Stimulated activated CD8-positive, alpha-beta memory T cell treated with anti-CD3 and anti-CD28 coated beads, Interleukin-4, amount 100 ng/mL, for 1 hour (primary cell): ENCODE data around the gene COQ8B.
"Not testable (repeated sequence)": the region's sequence is repeated elsewhere in the genome, so short reads cannot be mapped to it uniquely, and the experiment has no call there.

Experiments used
- DNase-seq, 2 donors: peaks; one replicate each; pipeline ENCODE4 v3.0.0-alpha.2; 2020; ENCODE audit warnings: low read depth in 2 of 2, low spot score in 1 of 2

The COQ8B gene

DNA sequence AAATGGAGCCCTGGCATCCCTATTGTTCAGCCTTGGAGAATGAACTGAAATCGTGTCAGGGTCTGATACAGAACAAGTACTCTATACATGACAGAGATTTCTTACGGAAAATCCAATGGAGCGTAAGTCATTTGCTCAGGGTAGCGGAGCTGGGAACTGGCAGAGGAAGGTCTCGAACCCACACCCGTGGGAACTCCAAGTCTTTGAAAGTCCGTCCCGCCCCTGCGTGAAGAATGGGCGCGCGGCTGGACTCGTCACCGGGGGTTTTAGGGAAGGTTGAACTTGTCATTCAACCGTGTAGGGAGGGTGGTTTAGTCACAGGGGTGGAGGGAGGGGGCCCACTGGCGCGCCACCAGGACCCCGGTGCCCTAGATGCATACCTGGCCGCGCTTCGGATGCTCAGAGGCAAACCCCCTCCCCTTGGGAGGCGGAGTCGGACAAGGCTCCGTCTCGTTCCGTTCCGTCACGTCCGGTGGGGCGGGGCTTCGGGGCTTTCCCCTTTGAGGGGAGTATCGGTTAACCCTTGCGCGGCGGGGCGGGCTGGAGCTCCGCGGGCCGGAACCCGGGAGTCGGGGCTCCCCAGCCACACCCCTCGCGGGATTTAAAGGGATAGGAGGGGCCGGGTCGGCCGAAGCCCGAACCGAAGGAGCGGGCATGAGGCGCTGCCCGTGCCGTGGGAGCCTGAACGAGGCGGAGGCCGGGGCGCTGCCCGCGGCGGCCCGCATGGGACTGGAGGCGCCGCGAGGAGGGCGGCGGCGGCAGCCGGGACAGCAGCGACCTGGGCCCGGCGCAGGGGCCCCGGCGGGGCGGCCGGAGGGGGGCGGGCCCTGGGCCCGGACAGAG, at the start of gene COQ8B, which contains the start of gene ITPKC:
Gene COQ8B (minus strand): TSS at position 405 of the 843 bp plus-strand sequence. CDS start 2,254 bp downstream, outside the sequence.
Gene ITPKC (plus strand): TSS at position 631 of the 843 bp plus-strand sequence. CDS start 24 bp downstream, at position 655.
- DNase-seq: peak; percentile 100

DNA sequence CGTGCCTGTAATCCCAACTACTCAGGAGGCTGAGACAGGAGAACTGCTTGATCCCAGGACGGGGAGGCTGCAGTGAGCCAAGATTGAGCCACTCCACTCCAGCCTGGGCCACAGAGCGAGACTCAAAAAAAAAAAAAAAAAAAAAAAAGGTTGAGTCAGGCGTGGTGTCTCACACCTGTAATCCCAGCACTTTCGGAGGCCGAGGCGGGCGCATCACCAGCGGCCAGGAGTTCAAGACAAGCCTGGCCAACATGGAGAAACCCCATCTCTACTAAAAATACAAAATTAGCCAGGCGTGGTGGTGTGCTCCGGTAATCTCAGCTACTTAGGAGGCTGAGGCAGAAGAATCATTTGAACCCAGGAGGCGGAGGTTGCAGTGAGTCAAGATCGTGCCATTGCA, 49.7 kb upstream of the COQ8B start:
- DNase-seq: not testable (repeated sequence)

DNA sequence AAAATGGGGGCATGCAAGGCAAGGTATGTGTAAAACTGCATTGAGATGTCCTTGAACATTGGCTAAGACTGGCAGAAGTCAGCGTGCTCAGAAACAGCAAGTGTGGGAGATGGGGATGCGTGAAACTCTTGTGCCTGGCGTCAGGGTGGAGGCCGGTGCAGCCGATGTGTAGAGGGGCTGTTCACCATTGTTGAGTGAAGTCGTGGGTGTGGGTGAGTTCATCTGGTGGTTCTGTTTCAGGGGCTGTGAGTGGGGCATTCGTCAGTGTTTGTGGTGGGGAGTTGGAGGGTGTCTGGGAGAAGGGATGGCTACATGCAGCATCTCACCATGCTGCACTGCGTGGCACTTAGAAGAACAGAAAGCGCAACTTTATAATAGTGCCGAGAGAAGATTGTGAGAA, 47.3 kb upstream of the COQ8B start:
- DNase-seq: no peak

DNA sequence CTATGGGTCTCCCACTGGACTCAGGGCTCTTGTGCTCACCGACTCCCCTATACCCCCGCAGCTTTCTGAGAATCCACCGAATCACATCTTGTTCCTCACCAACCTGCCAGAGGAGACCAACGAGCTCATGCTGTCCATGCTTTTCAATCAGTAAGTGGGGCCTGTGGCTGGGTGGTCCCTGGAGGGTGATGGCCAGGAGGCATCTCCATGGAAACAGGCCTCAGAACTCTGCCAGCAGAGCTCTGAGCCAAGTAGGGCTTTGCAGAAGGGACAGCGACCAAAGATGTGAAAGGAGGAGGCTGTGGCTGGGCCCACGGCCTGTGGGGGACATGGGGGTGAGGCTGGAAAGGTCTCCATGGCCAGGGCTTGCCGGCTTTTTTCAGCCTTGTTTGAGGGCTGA, 46.8 kb upstream of the COQ8B start:
- DNase-seq: no peak

DNA sequence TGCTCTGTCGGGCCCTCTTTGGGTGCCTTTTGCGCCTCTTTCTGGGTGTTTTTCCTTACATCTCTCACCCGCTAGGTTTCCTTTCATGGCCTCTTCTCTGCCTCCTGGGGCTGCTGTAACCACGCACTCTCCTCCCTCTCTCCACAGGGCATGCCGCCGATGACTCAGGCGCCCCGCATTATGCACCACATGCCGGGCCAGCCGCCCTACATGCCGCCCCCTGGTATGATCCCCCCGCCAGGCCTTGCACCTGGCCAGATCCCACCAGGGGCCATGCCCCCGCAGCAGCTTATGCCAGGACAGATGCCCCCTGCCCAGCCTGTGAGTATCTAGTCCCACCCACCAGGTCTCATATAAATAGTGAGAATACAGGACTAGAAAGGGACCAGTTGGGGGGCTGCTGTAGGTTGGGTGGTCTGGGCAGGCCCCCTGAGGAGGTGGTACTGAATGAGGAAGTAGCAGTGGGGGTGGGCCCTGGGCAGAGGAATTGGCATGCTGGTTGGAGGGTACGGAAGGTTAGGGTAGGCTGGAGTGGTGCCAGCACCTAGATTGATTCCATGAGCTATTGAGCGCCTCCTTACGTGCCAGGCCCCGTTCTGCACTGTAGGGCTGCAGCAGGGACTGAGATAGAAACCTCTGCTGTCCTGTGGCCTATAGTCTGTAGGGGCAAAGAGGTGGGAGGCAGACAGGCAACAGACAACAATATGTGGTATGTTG, 46.2 kb upstream of the COQ8B start:
- DNase-seq: no peak

DNA sequence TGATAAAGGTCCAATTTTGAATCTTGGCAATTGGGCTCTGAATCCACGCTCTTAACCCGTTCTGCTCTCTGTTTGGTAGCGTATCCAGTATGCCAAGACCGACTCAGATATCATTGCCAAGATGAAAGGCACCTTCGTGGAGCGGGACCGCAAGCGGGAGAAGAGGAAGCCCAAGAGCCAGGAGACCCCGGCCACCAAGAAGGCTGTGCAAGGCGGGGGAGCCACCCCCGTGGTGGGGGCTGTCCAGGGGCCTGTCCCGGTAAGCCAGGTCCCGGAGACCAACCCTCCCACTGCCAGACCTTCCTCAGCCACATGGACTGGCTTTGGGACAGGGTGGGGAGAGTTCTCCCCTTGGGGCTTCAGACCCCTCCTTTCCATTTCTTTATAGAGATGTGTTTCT, 42.7 kb upstream of the COQ8B start:
- no peak for DNase-seq

DNA sequence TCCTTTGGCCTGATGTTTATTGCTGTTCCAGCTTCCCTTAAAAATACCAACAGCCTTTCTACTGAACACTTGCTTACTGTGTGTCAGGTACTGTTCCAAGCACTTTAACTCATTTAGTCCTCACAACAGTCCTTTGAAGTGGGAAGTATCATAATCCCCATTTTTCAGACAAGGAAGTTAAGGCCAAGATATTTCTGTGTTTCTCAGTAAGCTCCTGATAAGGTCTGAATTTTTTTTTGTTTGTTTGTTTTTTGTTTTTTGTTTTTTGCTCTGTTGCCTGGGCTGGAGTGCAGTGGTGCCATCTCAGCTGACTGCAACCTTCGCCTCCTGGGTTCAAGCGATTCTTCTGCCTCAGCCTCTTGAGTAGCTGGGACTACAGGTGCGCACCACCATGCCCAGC, 41.8 kb upstream of the COQ8B start:
- DNase-seq: no peak

DNA sequence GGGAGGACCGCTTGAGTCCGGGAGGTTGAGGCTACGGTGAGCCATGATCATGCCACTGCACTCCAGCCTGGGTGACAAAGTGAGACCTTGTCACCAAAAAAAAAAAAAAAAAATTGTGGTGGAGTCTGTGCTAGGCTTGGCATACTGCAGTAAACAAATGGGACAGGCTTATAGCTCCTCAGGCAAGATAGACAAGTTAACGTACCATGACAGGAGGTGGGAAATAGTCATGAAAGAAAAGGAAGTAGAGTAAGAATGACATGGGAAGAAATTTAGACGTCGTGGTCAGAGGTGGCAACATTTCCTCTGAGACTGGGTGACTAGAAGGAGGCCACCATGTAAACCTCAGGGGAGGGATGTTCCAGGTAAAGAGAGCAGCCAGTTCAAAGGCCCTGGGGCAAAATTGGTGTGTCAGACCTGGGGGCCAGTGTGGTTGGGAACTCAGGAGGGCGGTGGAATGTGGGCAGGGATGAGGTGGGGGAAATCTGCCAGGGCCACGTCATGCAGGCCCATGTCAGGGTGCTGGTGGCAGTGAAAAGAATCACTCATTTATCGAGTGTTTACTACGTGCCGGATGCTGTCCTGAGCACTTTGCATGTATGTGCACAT, 39.9 kb upstream of the COQ8B start:
- no peak for DNase-seq

DNA sequence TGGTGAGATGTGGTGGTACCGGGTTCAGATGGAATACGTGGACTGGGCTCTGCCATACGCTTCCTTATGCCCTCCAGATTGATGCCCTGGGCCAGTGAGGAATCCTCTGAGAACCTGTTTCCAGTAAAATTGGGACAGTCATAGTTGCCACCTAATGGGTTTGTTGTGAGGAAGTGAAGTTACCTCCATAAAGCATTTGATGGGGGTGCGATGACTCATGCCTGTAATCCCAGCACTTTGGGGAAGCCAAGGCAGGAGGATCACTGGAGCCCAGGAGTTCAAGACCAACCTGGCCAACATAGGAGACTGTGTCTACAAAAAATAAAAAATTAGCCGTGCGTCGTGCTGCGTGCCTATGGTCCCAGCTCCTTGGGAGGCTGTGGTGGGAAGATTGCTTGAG, 39.1 kb upstream of the COQ8B start:
- DNase-seq: no peak

DNA sequence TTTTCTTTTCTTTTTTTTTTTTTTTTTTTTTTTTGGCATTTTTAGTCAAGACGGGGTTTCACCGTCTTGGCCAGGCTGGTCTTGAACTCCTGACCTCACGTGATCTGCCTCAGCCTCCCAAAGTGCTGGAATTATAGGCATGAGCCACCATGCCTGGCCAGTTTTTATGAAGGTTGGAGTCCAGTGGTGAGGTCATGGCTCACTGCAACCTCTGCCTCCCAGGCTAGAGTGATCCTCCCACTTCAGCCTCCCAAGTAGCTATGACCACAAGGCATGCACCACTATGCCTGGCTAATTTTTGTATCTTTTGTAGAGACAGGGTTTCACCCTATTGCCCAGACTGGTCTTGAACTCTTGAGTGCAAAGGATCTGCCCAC, 38.5 kb upstream of the COQ8B start:
- DNase-seq: no peak

DNA sequence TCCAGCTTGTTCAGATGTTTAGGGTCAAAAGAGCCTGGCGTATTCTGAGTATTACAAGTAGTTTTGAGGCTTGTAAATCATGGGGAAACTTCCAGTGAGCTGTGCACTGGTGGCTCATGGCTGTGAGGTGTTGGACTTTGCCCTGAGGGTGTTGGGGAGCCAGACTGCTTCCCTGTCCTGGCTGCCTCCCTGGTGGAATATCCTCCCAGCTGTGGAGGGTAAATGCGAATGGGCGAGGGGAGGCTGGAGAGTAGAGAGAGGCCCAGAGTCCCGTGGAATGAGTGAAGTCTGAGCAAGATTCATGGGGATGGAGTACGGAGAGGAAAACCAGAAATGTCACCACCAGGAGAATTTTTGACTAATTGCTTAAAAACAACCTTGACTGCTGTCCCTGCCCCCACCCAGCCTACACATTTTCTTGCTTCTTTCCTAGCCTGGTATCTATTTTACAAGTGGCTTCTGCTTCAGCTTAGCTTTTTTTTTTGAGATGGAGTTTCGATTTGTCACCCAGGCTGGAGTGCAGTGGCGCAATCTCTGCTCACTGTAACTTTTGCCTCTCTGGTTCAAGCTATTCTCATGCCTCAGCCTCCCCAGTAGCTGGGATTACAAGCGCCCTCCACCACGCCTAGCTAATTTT, 38.0 kb upstream of the COQ8B start:
- DNase-seq: no peak

DNA sequence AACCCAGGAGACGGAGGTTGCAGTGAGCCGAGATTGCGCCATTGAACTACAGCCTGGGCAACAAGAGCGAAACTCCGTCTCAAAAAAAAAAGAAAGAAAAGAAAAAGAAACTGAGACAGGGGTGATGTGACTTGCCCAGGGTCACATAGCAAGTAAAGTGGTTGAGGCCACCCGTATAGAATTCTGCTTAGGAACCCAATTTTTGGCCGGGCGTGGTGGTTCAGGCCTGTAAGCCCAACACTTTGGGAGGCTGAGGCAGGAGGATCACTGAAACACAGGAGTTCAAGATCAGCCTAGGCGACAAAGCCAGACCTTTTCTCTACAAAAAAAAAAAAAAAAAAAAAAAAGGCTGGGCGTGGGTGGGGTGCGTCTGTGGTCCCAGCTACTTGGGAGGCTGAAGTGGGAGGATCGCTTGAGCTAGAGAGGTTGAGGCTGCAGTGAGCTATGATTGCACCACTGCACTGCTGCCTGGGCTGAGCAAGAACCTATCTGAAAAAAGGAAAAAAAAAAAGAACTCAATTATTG, 35.6 kb upstream of the COQ8B start:
- no peak for DNase-seq

DNA sequence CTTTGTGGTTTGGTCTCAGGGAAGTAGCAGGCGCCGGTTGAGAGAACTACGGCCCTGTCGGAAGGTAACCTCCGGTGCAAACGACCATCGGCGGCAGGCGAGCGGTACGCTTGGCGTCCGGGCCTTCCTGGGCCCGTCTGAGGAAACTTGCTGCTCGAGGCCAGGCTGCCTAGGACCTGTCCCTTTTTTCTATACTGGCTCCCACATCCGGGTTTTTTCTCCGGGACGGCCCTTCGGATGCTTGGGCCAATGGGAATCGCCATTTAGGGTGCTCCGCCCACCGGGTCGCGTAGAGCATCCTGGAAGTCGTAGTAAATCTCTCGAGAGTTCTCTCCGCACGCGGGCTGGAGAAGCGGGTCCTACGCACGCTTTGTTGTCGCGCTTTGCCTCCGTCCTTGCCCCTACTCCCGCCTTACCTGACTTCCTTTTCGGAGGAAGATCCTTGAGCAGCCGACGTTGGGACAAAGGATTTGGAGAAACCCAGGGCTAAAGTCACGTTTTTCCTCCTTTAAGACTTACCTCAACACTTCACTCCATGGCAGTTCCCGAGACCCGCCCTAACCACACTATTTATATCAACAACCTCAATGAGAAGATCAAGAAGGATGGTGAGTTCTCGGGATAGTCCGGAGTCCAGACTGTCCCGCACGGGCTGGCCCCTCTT, 34.3 kb upstream of the COQ8B start, which contains the start of gene SNRPA:
Gene SNRPA (plus strand): TSS at position 330 of the 664 bp plus-strand sequence. CDS start 206 bp downstream, at position 536.
- peak; percentile 86 to 91 for DNase-seq

DNA sequence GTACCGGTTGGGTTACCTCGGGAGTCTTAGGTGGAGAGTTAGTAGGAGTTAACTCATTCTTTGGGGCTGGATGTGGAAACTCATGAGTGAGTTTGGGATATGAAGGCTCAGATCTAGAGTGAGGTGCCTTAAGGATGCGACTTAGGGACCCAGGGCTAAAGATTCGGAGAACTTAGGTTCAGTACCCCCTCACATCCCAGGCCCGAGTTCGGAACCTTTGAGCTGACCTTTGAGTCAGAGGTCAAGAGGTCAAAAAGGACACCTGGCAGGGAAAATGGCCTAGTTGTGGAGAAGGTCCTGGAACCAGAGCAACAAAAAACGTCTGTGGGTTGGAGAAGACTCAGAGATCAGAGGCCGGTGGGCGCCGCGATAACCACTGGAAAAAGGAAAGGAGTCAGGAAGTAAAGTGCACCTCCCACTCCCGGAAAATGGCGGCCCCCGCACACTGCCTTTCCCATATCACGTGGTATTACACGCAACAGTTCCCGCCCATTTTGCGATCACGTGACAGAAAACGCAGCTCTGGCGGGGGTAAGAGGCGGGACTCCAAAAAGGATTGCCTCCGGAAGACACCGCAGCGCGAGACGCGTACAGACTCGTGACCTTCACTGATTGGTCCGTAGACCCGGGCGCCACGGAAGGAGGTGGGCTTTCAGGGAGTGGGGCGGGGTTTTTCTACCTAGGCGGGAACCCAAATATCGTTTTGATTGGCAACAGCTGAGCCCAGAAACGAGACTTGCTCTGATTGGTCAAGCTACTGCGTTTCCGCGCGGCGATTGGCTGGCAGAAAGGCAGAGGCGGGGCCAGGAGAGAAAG, 33.6 kb upstream of the COQ8B start, which contains the start of gene ACTMAP:
Gene ACTMAP (minus strand): TSS at position 420 of the 816 bp plus-strand sequence. CDS start 674 bp downstream, outside the sequence.
- DNase-seq: peak; percentile 99

DNA sequence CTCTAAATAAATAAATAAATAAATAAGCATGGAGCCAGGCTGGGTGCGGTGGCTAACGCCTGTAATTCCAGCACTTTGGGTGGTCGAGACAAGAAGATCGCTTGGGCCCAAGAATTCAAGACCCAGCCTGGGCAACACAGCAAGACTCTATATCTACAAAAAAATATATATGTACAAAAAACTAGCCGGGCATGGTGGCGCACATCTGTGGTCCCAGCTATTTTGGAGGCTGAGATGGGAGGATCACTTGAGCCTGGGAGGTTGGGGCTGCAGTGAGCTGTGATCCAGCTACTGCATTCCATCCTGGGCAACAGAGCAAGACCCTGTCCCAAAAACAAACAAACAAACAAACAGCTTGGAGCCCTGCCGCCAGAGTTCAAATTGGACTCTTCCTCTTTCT, 30.9 kb upstream of the COQ8B start:
- DNase-seq: no peak

DNA sequence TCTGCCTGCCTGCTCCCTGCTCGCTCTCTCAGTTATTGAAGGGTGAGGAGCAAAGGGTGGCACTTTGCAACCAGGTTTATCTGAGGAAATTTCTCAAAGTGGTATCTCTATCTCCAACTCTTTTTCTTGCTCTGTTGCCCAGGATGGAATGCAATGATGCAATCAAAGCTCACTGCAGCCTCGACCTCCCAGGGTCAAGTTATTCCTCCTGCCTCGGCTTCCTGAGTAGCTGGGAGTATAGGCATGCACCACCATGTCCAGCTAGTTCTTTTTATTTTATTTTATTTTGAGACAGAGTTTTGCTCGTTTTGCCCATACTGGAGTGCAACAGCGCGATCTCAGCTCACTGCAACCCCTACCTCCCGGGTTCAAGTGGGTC, 28.7 kb upstream of the COQ8B start:
- no peak for DNase-seq

DNA sequence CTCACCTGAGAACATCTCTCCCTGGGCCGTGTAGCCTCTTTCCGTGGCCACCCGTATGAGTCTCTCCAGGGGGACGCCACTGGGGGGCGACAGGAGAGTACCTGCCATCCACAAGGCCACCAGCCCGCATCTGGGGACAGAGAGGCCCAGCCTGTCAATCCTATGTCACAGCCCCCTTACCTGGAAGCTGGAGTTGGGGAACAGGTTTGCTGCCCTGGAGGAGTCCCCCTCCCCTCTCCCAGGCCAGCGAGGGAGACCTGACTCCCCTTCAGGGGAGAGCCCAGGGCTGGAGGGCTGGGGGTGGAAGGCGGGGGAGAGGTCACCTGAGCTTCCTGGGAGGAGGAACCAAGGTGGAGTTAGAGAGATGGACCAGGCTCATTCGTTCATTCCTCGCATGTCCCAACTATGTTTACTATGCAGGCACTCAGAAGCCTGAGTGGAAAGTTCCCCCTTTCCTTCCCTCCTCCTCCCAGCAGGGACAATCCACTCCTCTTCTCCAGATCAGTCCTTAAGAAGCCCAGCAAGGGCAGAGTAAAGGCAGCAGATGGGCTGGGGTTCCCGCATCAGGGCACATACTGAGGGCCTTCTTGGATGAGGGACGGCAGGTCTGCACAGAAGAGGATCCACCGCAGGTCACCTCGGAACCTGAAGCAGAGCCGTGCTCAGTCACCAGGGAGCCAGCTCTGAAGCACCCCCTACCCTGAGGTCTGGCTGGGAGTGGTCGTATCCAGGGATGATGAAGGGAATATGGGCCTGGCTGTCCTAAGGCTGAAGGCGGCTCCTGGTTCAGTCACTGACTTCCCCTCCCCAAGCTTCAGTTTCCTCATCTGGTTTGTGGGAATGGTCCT, 28.1 kb upstream of the COQ8B start:
- DNase-seq: no peak

DNA sequence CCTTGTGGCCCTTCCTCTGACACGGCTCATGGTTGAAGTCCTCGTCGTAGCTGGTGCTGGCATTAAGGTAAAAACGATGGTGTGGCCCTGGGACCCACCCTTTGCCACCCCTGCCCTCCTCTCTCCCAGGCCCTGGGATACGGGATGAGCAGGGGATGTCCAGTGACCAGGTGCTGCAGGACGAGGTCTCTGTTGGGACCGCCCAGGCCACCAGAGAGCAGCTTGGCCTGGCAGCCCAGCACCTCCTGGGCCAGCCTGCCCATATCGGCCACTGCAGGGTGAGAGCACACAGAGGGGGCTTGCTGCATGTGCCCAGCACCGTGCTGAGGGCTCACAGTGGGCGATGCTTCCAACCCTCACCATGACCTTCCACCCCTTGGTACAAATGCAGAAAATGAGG, 27.2 kb upstream of the COQ8B start:
- no peak for DNase-seq

DNA sequence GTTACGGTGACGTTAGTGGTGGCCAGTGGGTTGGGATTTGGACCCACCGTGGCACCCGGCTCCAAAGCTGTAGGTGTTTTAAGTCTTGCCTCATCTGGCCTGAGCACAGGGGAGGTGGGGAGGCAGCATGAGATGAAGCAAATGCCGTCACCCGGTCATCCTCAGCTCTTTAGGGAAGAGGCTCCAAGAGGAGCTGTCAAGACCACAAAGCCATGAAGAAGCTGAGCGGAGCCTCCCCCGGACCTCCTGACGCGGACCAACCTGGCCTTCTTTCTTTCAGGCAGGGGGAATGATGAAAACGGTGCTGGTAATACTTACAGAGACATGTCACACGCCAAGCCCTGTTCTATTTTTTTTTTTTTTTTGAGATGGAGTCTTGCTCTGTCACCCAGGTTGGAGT, 26.2 kb upstream of the COQ8B start:
- DNase-seq: no peak
